DMS53 (cell line): Measurements from ENCODE around the gene BCO2.
A peak's percentile ranks its signal among the peaks of the same experiment; 100 is the strongest.
"Not testable (repeated sequence)": the region's sequence is repeated elsewhere in the genome, so short reads cannot be mapped to it uniquely, and the experiment has no call there.

Source experiments
- DNase-seq: peaks from one replicate; lab custom pipeline; 2025; lab: John Stamatoyannopoulos, UW

Gene BCO2

DNA sequence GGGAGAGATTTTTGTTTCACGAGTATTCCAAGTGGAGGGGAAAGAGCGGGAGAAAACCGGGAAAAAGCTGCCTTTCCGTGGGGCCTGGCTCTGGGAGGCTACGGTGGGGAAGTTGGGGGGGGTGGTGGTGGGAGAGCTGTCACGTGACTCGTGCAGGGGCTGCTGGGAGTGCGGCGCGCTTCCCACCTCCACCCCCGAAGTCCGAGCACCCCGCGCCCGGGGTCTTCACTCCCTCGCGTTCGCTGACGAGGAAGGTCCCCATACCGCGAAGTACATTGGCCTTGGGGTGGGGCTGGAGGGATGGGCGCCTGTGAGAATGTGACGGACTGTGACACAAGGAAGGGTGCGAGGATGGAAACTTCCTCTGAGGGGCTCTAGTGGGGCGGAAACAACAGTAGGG lies 8.2 kb upstream of the BCO2 start, which contains the start of gene TEX12:
TEX12 (plus strand) TSS at position 228 of the 400 bp plus-strand sequence. CDS start 1,897 bp downstream, outside the sequence.
- no peak for DNase-seq

DNA sequence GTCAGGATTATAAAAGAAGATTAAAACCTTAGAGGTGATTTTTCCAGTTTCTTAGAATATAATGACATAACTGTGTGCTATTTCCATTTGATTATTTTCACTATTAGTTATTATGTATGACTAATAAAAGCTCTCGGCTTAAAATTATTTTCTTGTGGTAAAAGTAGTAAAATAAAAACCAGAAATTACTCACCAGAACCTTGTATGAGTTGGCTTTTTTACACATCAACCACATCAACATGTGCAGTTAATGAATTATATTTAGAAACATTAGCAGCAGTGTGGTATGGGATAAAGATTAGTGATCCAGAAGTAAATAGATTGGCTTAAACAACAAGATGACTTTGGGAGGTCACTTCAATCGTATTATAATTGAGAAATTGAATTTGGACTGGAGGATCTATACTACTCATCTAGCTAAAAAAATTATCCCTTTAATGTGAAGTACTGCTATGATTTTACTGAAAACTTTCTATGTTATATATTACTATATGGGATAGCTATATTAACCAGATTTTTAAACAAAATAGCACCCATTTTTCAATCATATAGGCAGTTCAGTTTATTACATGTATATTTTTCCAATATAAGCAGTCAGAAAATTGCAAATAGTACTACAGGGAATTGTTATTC lies 2.8 kb upstream of the BCO2 start:
- no peak for DNase-seq

DNA sequence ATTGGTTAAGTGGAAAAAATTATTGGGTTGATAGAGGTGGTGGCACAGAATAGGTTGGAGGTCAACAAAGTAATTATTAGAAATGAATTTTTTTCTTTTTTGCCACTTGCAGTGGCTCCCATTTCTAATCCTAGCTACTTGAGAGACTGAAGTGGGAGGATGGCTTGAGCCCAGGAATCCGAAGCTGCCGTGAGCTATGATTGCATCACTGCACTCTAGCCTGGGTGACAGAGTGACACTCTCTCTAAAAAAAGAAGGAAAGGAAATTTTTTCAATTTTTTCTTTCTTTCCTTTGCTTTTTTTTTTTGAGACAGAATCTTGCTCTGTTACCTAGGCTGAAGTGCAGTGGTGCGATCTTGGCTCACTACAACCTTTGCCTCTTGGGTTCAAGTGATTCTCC lies 2.2 kb upstream of the BCO2 start:
- peak; percentile 4 for DNase-seq

DNA sequence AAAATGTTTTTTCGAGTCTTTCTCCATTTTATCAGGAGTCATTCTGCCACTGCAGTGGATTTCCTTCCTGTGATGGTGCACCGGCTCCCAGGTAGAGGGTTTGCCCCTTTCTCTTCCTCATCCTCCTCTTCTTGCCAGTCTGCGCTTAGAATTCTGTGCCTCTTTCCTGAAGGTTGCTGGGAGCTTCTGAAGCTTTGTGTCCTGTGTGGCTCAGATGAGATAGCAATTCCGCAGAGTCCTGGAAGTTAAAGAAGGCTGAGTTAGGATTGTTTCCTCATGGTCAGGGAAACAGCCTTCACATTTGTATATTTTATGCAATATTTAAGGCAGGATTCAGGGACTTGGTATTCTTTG lies 264 bp downstream of the BCO2 start:
- DNase-seq = no peak

DNA sequence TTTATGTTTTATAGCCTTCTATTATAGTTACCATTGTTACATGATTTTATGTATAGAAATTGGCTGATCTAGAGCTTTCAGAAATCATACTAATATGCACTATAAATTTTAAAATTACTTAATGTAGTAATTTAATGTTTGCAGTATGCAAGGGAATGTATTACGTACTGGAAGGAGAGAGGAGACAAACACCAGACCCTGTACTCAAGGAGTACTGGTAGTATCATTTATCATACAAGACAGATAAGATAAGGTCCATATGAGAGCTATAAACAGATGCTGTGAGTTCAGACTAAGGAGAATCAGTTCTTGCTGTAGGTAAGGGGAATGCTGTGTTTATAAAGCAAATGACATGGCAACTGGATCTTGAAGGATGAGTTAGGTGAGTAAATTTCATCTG lies 765 bp downstream of the BCO2 start:
- DNase-seq = no peak

DNA sequence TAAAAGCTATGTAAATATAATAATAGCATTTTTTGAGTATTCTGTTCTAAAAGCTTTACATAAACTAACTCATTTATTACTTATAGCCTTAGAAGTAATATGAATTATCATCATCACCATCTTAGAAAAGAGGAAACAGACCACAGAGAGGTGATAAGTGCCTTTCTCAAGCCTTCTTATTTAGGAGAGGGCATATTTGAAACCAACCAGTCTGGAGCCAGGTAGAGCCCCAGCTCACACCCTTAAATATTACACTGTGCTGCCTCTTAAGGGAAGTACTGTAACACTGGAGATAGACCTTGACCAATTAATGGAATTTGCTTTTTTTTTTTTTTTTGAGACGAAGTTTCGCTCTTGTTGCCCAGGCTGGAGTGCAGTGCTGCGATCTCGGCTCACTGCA lies 2.3 kb downstream of the BCO2 start:
- no peak for DNase-seq

DNA sequence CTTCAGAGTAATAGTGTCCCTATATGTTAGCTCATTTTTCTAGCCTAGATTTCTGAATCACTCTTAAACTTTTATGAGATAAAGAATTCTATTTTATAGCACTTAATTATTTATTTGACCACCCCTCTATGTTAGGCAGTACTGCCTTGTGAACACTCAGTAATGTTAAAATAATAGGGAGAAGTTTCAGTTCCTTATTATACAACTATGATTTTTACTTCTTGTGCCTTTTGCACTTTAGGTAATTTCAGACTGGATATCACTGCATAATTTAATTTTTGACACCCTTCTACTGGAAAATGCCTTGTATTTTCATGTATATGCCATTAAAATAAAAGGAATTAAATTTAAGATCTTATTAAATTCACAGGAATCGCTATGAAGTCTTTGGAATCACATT lies 3.1 kb downstream of the BCO2 start:
- no peak for DNase-seq

DNA sequence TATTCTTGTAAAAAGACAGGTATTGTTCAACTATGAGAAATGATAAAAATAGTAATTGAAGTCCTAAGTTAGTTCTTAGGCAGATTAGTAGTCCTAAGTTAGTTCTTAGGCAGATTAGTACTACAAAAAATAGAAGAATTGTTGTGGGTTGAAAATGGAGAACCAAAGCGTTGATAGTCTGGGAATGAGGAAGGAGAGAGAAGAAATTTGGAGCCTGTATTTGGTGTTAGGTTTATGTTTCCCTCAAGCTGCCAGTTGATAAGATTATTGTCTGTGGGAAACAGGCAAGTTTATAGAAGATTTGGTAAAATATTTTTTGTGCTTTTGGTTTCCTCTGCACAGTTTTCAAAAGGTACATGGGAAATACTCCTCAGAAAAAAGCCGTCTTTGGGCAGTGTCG lies 3.6 kb downstream of the BCO2 start:
- DNase-seq = no peak

DNA sequence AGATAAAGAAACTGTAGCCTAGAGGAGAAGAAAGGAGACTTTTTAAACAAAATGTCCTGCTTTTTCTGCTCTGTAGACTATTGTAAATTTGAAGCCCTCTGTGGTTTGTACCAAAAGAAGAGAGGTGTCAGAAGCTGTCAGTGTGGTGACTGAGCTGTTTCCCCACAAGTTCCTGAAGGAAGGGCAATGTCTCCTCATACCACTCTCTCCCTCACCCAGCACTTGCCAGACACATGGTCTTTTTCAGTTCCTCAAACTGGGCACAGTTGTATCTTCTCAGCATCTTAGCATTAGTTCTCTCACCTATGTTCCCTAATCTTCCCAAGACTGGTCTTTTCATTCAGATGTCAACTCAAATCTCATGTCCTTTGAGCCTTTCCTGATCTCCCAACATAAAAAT lies 4.3 kb downstream of the BCO2 start:
- no peak for DNase-seq

DNA sequence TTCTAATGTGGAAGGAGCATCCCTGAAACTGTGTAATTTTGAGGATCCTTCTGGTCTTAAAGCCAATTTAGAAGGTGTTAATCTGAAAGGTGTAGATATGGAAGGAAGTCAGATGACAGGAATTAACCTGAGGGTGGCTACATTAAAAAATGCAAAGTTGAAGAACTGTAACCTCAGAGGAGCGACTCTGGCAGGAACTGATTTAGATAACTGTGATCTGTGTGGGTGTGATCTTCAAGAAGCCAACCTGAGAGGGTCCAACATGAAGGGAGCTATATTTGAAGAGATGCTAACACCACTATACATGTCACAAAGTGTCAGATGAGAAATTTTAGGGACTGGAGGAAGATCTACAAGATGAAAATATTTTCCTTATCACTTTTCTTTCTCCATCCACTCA lies 7.6 kb downstream of the BCO2 start:
- DNase-seq = no peak

DNA sequence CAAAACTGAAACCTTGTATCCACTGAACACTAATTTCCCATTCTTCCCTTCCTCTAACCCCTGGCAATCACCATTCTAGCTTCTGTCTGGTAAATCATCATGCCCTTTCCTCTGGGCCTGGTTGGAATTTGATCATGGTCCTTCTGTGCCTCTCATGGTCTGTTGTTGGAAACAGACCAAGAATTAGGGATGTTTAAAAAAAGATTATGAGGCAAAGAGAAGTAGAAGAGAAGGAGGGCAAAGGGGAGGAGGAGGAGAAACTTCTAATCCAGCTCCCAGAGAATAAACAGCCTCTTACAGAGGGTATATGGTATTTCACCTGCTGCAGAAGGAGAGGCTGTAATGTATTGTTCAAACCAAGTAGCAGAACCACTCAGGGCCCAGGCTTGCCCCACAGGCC lies 10.6 kb downstream of the BCO2 start:
- peak; percentile 35 for DNase-seq

DNA sequence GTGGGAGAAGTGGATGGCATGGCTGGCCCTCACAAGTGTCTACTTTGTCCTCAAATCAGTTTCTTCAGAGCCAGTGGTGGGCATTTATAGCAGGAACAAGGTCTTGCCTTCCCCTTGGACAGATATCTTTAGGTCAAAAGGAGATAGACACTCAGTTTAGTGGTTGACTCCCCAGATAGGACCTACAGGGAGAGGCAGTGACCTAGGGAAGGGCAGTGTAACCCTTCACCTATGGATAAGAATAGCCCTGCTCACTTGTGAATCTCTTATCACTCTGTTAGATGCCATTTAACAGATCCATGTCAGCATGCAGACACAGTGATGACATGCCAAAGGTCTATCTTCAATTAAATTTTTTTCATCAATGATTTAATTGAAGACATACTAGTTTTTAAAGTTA lies 11.0 kb downstream of the BCO2 start:
- DNase-seq = no peak

DNA sequence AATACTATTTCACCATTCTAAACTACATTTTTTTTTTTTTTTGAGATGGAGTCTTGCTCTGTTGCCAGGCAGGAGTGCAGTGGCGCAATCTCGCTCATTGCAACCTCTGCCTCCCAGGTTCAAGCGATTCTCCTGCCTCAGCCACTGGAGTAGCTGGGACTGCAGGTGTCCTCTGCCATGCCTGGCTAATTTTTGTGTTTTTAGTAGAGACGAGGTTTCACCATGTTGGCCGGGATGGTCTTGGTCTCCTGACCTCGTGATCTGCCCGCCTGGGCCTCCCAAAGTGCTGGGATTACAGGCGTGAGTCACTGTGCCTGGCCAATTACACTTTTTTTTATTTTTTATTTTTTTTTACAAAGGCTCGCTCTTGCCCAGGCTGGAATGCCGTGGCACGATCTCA lies 19.8 kb downstream of the BCO2 start:
- not testable (repeated sequence) for DNase-seq

DNA sequence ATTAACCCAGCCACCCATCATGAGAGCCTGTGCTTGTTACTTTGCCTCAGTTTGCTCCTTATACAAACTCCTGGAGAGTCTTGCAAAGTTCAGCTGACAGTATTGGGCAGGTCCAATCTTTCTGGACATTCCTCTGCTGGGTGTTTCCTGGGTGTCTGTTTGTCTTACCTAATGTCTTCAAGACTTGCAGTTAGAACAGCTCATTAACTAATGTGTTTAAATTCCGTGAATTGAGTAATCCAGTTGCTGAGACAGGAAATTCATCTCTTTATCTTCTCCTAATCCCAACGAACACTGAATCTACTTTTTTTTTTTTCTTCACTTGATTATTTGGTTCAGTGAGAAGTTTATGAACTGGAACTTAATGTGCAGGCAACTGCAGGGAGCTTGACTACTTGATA lies 20.6 kb downstream of the BCO2 start:
- no peak for DNase-seq

DNA sequence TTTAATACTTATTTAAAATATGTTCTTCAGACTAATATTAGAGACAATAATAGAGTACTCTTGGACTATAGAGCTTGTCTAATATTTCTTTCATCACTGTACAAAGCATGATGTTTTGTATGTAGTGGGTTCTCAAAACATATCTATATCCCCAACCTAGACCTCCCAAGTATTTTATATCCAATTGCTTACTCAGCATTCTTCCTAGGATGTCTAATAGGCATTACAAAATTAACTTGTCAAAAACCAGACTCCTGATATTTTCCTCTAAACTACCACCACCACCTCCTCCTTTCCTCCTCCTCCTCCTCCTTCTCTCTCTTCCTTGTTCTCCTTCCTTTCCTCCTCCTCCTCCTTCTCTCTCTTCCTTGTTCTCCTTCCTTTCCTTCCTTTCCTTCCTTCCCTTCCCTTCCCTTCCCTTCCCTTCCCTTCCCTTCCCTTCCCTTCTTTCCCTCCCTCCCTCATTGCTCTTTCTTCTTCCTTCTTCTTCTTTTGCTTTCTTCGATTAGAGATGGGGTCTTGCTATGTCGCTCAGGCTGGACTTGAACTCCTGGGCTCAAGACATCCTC lies 21.3 kb downstream of the BCO2 start:
- no peak for DNase-seq

DNA sequence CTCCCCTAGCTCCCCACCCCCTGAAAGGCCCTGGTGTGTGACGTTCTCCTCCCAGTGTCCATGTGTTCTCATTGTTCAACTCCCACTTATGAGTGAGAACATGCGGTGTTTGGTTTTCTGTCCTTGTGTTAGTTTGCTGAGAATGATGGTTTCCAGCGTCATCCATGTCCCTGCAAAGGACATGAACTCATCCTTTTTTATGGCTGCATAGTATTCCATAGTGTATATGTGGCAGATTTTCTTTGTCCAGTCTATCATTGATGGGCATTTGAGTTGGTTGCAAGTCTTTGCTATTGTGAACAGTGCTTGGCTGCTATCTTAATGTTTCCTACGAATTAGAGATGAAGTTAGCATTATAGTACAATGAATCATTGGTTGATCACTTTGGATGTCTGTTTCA lies 23.8 kb downstream of the BCO2 start:
- DNase-seq = not testable (repeated sequence)

DNA sequence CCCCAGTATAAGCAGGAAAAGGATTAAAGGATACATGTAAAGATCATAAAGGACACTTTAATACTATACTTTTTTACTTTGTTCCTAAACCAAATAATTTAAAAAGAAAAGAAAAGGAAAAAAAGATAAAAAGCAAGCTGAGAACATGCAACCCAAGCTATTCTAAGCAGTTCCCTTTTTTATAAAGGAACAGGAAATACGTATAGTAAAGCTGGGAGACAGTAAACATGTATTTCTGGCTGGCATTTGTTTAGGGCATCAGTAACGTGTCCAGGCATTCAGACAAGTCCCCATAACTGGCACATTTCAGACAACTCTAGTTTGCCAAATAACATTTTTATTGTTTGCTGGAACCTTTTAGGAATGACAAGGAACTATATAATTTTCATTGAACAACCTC lies 24.9 kb downstream of the BCO2 start:
- DNase-seq = no peak

DNA sequence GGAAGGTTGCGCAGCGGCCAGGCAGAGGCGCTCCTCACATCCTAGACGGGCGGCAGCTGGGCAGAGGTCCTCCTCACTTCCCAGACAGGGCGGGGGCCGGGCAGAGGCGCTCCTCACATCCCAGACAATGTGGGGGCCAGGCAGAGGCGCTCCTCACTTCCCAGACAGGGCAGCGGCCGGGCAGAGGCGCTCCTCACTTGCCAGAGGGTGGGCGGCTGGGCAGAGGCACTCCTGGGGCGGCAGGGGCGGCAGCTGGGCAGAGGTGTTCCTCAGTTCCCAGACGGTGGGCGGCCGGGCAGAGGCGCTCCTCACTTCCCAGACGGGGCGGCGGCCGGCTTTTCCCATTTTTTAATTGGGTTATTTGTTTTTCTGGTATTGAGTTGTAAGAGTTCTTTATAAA lies 30.8 kb downstream of the BCO2 start:
- DNase-seq = no peak

DNA sequence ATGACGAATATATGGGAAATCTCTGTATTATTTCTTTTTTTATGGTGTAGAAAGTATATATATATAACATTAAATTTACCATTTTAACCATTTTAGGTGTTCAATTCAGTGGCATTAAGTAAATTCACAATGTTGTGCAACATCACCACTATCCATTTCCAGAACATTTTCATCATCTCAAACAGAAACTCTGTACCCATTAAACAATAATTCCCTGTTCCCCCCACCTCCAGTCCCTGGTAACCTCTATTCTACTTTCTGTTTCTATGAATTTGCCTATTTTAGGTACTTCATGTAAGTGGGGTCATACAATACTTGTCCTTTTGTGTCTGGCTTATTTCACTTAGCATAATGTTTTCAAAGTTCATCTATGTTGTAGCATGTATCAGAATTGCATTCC lies 35.6 kb downstream of the BCO2 start:
- no peak for DNase-seq

DNA sequence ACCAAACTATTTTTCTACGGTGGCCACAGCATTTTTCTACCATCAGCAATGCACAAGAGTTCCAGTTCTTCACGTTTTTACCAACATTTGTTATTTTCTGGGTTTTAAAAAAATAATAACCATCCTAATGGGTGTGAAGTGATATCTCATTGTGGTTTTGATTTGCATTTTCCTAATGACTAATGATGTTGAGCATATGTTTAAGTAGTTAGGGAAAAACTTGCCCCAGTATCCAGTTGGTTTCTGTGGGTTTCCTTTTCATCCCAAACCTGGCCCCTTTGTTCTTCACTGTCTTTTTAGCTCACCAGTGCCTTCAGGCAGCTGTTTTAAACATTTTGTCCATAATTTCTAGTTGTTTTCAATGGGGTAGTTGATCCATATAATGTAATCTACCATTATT lies 36.2 kb downstream of the BCO2 start:
- DNase-seq = no peak

DNA sequence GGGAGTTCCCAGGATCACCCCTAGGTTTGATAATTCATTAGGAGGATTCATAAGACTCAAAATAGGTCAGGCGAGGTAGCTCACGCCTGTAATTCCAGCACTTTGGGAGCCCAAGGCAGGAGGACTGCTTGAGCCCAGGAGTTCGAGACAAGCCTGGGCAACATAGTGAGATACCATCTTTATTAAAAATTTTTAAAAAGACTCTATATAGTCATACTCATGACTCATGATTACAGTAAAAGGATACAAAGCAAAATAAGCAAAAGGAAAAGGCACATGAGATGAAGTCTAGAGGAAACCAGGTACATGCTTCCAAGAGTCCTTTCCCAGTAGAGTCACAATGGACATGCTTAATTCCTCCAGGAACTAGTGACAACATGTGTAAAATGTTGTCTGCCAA lies 37.0 kb downstream of the BCO2 start:
- no peak for DNase-seq

DNA sequence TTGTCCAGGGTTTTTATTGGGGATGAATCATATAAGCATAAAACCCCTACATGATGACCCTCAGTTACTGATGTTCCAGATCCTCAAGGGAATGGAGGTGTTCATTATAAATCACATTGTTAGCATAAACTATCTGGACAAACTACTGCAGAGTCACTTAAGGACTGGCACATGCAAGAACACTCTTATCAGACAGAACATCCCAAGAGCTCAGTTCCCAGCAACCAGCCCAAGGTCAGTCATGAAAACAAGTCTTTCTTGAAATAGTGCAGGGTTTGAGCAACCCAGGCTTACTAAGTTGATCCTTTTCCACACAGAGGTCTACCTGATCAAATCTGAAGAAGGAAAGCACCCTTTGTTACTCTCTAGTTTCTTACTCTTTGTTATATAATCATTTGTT lies 37.4 kb downstream of the BCO2 start:
- DNase-seq = no peak

DNA sequence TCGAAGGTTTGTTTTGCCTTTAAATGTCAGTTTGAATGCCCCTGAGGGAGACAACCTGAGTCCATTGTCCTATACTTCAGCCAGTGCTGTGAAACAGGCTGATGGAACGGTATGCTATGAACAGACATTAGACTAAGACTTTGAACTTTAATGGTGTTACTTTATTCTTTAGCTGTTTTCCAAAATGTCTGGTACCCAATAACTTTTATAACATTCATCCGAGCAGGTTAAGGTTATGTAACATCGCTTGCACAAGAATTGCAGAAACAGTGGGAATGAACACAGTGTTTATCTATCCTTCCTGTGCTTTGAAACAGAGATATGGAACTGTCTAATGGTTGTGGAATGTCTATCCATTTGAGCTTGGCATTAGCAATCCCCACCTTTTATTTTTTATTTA lies 38.4 kb downstream of the BCO2 start:
- DNase-seq = no peak

DNA sequence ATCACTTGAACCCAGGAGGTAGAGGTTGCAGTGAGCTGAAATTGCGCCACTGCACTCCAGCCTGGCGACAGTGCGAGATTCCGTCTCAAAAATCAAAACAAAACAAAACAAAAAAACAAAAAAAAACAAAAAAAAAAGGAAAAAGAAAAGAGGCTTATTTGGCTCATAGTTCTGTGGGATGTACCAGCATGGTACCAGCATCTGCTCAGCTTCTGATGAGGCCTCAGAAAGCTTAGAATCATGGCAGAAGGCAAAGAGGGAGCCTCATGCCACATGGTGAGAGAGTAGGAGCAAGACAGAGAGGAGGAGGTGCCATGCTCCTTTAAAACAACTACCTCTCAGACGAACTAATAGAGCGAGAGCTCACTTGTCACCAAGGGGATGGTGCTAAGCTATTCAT lies 40.3 kb downstream of the BCO2 start:
- DNase-seq = no peak
